NB4 (cell line): ENCODE data around the gene FTCD.
"Not testable (repeated sequence)": the region's sequence is repeated elsewhere in the genome, so short reads cannot be mapped to it uniquely, and the experiment has no call there.

ENCODE experiments used
- POLR2A ChIP-seq: IDR thresholded peaks from 2 replicates; pipeline ENCODE4 v1.6.1; 2011; ENCODE audit warnings: mild to moderate bottlenecking; ENCODE audit not compliant: insufficient read length; ENCODE audit errors: extremely low read depth
- TF ChIP-seq, protein P1 (sequence below): IDR thresholded peaks from one replicate; pipeline ENCODE4 v1.5.1; 2012; ENCODE audit warnings: low read depth, low read length

DNA sequence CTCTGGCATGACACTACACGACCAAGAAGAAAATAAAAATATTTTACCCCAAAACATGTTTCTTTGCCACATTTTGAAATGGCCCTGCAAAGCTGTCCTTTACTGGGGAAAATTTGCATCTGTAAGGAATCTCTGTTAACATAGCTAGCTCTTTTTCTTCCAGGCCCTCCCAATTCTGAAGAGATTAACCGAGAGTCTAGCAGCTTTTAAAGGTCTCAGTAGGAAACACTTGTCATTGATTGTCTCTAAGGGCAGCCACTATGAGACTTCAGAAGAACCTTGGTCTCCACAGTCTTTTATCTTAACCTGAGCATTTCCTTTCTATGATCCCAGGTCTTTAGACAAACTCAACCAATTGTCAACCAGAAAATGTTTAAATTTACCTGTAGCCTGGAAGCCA, 48.0 kb downstream of the FTCD start:
- TF ChIP-seq, protein P1, sequence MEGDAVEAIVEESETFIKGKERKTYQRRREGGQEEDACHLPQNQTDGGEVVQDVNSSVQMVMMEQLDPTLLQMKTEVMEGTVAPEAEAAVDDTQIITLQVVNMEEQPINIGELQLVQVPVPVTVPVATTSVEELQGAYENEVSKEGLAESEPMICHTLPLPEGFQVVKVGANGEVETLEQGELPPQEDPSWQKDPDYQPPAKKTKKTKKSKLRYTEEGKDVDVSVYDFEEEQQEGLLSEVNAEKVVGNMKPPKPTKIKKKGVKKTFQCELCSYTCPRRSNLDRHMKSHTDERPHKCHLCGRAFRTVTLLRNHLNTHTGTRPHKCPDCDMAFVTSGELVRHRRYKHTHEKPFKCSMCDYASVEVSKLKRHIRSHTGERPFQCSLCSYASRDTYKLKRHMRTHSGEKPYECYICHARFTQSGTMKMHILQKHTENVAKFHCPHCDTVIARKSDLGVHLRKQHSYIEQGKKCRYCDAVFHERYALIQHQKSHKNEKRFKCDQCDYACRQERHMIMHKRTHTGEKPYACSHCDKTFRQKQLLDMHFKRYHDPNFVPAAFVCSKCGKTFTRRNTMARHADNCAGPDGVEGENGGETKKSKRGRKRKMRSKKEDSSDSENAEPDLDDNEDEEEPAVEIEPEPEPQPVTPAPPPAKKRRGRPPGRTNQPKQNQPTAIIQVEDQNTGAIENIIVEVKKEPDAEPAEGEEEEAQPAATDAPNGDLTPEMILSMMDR, result not testable (repeated sequence)
- TF ChIP-seq POLR2A, result not testable (repeated sequence)
